Stimulated activated CD4-positive, alpha-beta T cell treated with anti-CD3 and anti-CD28 coated beads, Interleukin-1b, Interleukin-23, amount 100 ng/mL, for 1 hour (primary cell): ENCODE results near the gene BTF3.

Source experiments
- DNase-seq, 2 donors: peaks; one replicate each; pipeline ENCODE4 v3.0.0-alpha.2; 2020; ENCODE audit warnings: low read depth in 2 of 2

Gene BTF3

DNA sequence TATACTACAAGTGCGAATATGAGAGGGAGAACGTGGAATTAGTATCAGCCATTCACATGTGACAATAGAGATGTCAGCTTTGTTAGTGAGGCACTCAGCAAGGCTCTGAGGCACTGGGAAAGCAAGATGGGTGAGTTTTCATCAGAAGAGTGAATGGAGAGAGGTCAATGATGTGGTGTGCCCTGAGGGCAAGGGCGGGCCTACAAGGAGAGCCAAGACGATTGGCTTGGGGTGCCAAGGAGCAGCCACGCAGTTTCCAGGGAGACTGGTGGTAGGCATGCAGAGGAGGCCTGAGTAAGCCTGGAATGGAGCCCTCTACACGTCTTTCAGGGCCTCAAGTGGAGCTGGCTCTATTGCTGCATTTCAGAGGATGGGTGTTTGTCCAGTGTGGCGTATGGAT lies 24.7 kb downstream of the BTF3 start:
- DNase-seq, result no peak

- DNase-seq, result no peak
Measured at GRCh38 chr5:73523861-73524260, 25.6 kb downstream of the BTF3 start.

- DNase-seq, result no peak
Measured at GRCh38 chr5:73525606-73526203, 27.5 kb downstream of the BTF3 start.

- DNase-seq, result no peak
Measured at GRCh38 chr5:73528248-73528647, 30.0 kb downstream of the BTF3 start.

DNA sequence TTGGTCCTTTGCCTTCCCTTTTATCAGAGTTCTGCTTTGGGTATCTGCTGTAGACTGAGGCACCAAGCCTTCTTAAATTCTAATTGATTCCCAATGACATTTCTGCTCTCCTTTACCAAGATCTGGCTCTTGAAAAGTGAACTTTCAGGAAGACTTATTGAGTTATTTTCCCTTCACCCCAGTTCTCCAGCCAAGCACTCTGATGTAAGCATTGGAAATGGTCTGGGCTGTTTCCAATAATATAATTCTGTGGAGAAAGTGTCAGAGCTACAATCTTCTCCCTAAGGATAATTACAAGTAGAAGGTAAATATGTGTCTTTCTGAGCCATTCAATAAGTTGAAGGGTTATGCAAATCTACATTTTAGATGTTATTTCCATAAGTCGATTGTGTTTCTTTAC lies 30.8 kb downstream of the BTF3 start:
- DNase-seq, result no peak

DNA sequence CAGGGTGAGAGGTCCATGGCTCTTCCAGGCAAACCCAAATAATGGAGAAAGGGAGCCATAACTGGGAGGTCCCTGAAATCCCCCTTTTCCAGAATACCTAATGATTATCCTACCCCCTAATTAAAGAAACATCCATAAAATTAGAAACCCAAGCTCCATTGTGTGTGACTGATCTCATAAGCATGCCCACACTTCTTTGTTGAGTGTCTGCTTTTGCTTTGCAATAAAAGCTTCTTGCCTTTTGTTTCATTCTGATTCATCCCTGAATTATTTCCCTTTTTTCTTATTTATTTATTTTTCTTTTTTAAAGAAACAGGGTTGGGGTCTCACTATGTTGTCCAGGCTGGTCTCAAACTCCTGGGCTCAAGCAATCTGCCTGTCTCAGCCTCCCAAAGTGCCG lies 33.1 kb downstream of the BTF3 start:
- no peak for DNase-seq

GRCh38 chr5:73532195-73532594 lies 34.0 kb downstream of the BTF3 start:
- no peak for DNase-seq

GRCh38 chr5:73534011-73534644 lies 35.9 kb downstream of the BTF3 start:
- no peak for DNase-seq

GRCh38 chr5:73534971-73535370 lies 36.7 kb downstream of the BTF3 start:
- DNase-seq, result no peak

- no peak for DNase-seq
Measured at GRCh38 chr5:73539730-73540129, 41.5 kb downstream of the BTF3 start.

DNA sequence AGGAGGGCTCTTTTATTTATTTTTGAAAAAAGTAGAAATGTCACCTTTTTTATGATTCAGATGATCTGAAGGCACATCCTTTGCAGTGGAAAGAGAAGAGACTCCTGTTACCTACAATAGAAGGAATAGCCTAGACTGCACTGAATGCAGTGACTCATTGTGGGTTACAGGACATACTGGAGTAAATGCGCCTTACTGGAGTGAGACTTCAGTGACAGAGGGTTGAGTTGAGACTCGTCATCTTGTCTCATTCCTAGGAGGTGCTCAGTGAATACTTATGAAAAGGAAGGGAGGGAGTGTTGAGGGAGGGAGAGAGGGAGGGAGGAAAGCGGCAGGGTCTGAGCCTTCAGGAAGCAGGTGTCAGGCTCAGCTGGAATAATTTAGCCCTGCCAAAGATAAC lies 42.0 kb downstream of the BTF3 start:
- no peak for DNase-seq

- DNase-seq, result no peak
Measured at GRCh38 chr5:73542020-73542419, 43.8 kb downstream of the BTF3 start.

DNA sequence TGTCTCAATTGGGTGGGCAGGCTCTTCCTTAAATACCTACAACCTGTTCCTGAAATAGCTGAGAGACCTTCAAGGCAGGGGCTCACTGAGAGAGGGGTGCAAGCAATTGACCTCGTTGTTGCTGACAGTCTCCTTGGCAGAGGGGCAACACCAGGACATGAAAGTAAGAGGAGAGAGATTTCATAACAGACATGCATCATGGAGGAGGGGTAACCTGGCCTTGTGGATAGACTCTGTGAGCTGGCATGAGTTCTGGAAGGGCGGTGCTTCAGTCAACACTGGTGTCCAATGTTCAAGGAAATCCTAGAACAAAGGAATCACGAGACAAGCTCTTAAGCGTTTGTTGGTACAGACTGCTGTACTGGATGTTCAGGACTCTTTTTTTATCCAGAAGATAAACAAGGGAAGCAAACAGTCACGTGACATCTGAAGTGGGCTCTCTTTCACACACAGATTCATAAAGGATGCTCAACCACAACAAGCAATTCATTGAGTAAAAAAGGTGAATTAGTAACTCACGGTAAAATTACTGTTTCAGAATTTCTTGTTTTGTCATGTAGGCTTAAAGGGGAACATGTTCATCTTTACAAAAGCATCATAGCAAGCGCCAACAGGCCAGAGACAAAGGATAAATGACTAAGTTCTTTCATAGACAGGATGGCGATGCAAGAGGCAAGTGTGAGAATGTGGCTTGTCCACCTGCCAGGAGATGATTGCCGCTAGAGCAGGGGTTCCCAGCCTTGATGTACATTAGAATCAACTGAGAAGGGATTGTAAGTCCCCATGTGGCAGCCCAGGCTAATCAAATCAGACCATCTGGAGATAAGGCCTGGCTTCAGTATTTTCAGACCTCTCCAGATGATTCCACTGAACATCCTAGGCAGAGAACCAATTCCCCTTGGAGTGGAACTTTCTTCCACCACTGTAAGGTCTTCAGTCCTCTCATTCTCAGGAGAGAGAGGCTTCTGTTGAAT lies 46.5 kb downstream of the BTF3 start:
- no peak for DNase-seq

DNA sequence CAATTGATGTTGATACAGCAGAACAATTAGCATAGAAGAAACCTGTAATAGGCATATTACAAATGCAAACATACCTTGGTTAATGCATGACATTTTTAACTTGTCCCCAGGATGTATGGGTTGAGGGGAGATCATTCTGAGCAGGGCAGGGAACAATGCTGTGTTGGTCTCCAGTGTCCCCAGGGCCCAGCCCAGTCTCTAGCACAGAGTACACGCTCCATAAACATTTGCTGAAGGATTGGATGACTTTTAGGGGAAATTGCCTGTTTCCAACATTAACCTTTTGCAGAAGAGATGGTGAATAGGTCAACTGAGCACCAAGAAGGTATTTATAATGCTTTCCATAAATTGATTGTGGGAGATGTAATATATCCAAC lies 47.1 kb downstream of the BTF3 start:
- DNase-seq, result no peak

GRCh38 chr5:73550016-73550415 lies 51.8 kb downstream of the BTF3 start:
- no peak for DNase-seq

DNA sequence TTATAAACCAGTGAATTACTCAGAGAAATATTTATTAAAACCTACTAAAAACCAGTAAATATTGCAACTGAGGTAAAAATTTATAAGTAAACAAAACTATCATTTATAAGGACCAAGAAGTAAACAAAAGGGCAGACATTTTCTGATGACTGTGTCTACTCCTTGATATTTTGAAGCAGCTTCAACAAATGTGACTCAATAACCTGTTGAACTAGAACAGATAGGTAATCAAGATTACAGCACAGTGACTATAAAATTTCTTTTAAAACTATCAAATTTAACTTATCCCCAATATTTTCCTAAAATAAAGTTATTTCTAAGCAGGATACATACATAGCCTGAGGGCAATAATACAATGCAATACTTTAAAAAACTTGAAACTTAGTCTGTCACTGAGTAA lies 54.4 kb downstream of the BTF3 start:
- no peak for DNase-seq
